NCI-H1436 treated with DMSO at 0.1 percent for 48 hours (cell line): Measurements from ENCODE around the gene GALR1.

ENCODE experiments used
- DNase-seq: peaks from one replicate; lab custom pipeline; 2025; lab: John Stamatoyannopoulos, UW

Gene GALR1

DNA sequence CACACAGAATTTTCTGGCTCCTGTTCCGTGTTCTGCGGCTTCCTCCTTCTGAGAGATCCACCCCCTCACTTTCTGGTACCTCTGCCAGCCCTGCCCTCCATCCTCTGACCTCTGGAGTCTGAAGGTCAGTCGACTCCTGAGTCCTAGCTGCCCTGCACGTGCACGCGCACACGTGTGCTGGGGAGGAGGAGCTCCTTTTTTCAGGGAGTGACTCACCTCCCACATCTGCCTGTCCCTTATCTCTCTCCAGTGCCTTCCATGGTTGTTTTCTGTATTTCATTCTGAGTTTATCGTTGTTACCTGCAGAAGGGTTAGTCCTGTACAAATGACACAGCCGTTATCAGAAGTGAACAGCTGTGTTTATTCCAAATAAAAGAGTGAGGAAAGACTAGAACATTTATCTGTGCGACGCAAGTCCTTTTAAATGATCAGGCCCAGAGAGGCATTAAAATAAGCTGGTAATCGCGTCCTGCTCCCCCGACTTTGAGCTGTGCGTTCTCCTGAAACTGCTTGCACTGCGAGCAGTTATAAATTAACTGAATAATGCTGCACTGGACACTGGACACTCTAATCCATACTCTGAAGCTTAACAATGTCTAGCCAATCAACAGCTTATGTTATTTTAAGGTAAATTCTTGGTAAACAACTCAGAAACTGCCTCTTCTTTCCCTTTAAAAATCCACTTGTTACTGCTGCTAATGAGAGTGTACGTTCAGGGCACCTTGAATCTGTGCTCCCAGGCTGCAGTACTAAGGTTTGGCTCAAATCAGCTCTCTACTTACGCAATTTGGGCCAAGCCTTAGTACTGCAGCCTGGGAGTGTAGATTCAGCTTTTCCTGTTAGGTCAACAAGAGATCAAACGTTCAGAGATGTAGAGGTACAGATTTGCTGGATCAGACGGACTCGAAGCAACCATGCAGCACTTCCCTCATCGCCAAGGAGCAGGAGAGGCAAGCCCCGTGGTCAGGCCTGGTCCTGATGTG lies 72.5 kb downstream of the GALR1 start:
- no peak for DNase-seq

DNA sequence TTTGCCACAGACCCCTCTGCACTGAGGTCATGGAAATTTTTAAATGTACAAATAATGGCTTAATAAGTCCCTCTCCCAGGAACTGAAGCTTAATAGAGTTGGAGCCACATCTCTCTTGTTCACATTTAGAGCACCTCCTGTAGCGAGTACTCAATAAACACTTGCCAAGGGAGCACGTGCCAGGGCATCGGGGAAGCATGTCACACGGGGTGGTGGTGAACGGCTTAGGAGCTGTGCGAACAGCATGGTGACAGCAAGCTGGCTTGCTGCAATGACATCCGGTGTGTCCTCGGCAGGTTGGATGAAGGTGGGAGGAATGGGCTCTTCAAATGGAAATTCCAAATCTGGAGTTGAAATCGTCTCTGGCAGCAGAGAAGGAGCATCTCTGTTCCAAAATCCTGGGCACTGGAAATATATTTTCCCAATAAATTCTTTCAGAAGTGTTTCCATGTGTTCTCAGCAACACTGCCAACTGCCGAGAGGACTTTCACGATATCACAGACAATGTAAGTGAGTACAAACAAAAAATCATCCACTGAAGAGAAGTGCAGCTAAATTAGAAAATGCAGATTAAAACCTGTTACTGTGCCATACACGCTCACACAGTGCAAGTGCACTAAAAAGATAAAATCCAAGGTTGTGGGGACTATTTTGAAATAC lies 74.1 kb downstream of the GALR1 start:
- DNase-seq = no peak
